ENCODE data around the gene RSRC1.
"Not testable (repeated sequence)": the region's sequence is repeated elsewhere in the genome, so short reads cannot be mapped to it uniquely, and the experiment has no call there.

Gene RSRC1

GRCh38 chr3:158228942-158229341 is 119.1 kb downstream of the RSRC1 start:
- ATAC-seq, DNase-seq: not testable (repeated sequence)

GRCh38 chr3:158233791-158234190 is 123.9 kb downstream of the RSRC1 start:
- DNase-seq (no peak), ATAC-seq (no peak)

GRCh38 chr3:158244274-158244673 is 134.4 kb downstream of the RSRC1 start:
- no peak for DNase-seq
- no peak for ATAC-seq

- ATAC-seq (no peak), DNase-seq (no peak)
Measured at GRCh38 chr3:158247288-158247687, 137.4 kb downstream of the RSRC1 start.

GRCh38 chr3:158248261-158248660 is 138.4 kb downstream of the RSRC1 start:
- DNase-seq = no peak

GRCh38 chr3:158249183-158249582 is 139.3 kb downstream of the RSRC1 start:
- DNase-seq (no peak), ATAC-seq (no peak)

More at GRCh38 chr3:158248261-158248660, 138.4 kb downstream of the RSRC1 start:
- ATAC-seq = no peak

- no peak for DNase-seq
- ATAC-seq = no peak
Measured at GRCh38 chr3:158258619-158259018, 148.7 kb downstream of the RSRC1 start.

- ATAC-seq (no peak), DNase-seq (no peak)
Measured at GRCh38 chr3:158260392-158260791, 150.5 kb downstream of the RSRC1 start.

- DNase-seq (no peak), ATAC-seq (no peak)
Measured at GRCh38 chr3:158261371-158261991, 151.6 kb downstream of the RSRC1 start.

- ATAC-seq (no peak), DNase-seq (no peak)
Measured at GRCh38 chr3:158264894-158265293, 155.0 kb downstream of the RSRC1 start.

- no peak for ATAC-seq
- DNase-seq = no peak
Measured at GRCh38 chr3:158267015-158267414, 157.1 kb downstream of the RSRC1 start.

GRCh38 chr3:158269942-158270341 is 160.1 kb downstream of the RSRC1 start:
- no peak for ATAC-seq
- DNase-seq = no peak

GRCh38 chr3:158272081-158272480 is 162.2 kb downstream of the RSRC1 start:
- ATAC-seq = no peak
- no peak for DNase-seq

GRCh38 chr3:158273656-158274055 is 163.8 kb downstream of the RSRC1 start:
- ATAC-seq (no peak), DNase-seq (no peak)

GRCh38 chr3:158278187-158278586 is 168.3 kb downstream of the RSRC1 start:
- ATAC-seq = no peak
- DNase-seq = no peak

- no peak for ATAC-seq
- no peak for DNase-seq
Measured at GRCh38 chr3:158279609-158280008, 169.7 kb downstream of the RSRC1 start.

- ATAC-seq (no peak), DNase-seq (no peak)
Measured at GRCh38 chr3:158295771-158296170, 185.9 kb downstream of the RSRC1 start.

GRCh38 chr3:158297940-158298339 is 188.1 kb downstream of the RSRC1 start:
- DNase-seq (no peak), ATAC-seq (no peak)

- ATAC-seq (no peak), DNase-seq (no peak)
Measured at GRCh38 chr3:158308236-158308928, 198.5 kb downstream of the RSRC1 start.

- ATAC-seq = no peak
- no peak for DNase-seq
Measured at GRCh38 chr3:158312560-158313141, 202.8 kb downstream of the RSRC1 start.

GRCh38 chr3:158313338-158313927 is 203.5 kb downstream of the RSRC1 start:
- no peak for ATAC-seq
- no peak for DNase-seq

- ATAC-seq (no peak), DNase-seq (no peak)
Measured at GRCh38 chr3:158314426-158315357, 204.8 kb downstream of the RSRC1 start.
